Mesodermal cell (in vitro differentiated cells): ENCODE data around the gene PAQR9. TPM values are rescaled to one million over a fixed set of nuclear protein-coding genes. Genes with fewer than 3 reads are reported as not detected.

Experiments
- H3K27ac ChIP-seq: 2 replicates; pipeline ENCODE4 v1.7.0; 2013; ENCODE audit warnings: mild to moderate bottlenecking, low read depth, low read length, moderate library complexity; ENCODE audit not compliant: severe bottlenecking
- H3K36me3 ChIP-seq: 2 replicates; pipeline ENCODE4 v1.7.1; 2013; ENCODE audit warnings: mild to moderate bottlenecking, low read length, moderate library complexity; ENCODE audit not compliant: control insufficient read depth, insufficient read depth
- H3K4me1 ChIP-seq: one replicate; pipeline ENCODE4 v1.7.1; 2013; ENCODE audit warnings: mild to moderate bottlenecking, low read length; ENCODE audit not compliant: insufficient read depth, control insufficient read depth, poor library complexity, severe bottlenecking
- H3K4me3 ChIP-seq: 2 replicates; pipeline ENCODE4 v1.7.0; 2013; ENCODE audit warnings: low read length, control low read depth, mild to moderate bottlenecking; ENCODE audit not compliant: insufficient read depth, poor library complexity, severe bottlenecking; ENCODE audit errors: extremely low read depth
- H3K9me3 ChIP-seq: 2 replicates; pipeline ENCODE4 v1.7.1; 2013; ENCODE audit warnings: mild to moderate bottlenecking, low read length, moderate library complexity; ENCODE audit not compliant: control insufficient read depth
- WGBS, 2 experiments: methylation state at CpG; one replicate each; pipeline ENCODE4 v1.1.5; 2013; ENCODE audit warnings: missing lambda C conversion rate in 2 of 2; ENCODE audit not compliant: insufficient coverage in 2 of 2; 5-methylcytosine and 5-hydroxymethylcytosine counted together
- polyA plus RNA-seq, 2 experiments: library from polyadenylated mRNA; stranded (reverse); fragments of 50-300 nt; gene quantifications; one replicate each; pipeline ENCODE4 v1.2.3, GENCODE V29; 2013

Gene PAQR9
- polyA plus RNA-seq (2013, experiment 1 of 2) = 1.1 TPM
- 1.3 TPM for polyA plus RNA-seq (2013, experiment 2 of 2)

DNA sequence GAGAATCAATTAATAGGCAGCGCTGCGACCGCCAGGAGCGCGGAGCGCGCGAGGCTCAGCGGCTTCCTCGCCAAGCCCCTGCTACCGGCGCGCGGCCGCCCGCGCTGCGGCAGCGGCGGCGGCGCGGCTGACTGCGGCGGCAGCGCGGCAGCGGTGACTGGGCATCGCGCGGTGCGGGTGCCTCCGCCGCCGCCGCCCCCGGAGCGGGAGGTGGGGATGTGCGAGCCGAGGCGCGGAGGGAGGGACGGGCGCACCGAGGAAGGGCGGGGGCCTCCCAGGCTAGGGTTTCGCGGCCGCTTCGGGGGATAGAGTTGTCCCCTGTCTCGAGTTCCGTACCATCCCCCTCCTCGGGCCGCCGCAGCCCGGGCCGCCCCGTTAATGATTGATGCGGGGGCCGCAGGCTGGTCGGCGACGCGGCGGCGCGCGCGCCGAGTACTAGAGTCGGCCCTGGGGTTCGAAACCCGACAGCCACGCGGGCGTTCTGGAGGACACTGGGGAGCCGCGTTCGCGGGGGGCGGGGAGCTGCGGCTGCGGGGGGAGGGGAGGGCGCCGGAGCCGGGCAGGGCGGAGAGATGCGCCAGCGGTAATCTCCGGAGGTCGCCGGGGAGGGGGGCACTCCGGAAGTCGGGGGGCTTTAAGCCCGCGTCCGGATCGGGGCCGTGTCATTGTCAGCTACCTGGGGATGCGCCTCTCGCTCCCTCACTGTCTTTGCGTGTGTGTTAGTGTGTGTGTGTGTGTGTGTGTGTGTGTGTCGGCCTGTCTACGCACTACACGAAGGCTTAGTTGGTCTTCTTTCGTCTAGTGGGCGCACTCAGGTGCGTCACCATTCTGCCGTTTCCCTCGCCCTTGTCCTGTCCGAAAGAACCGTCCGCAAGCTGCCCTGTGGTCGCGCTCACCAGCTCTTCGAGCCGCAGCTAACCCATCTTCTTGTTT is at the start of gene PAQR9:
PAQR9 (minus strand) TSS at position 159 of the 933 bp plus-strand sequence. CDS start 338 bp downstream, outside the sequence.
- Histone ChIP-seq H3K4me1 (peaks cover 7% of the 10 kb centered on the region), H3K9me3 (peaks cover 4% of the 10 kb centered on the region), H3K27ac (no peak within 1 kb of the TSS), H3K4me3 (peak within 1 kb of the TSS; percentile 69), H3K36me3 (no peaks in the 10 kb centered on the region)
- 3 to 4% methylated on average over 64 to 86 of the region's 117 CpGs for WGBS, 2 experiments

- Histone ChIP-seq H3K27ac (no peak overlapping the region), H3K4me1 (peaks cover 3% of the 10 kb centered on the region), H3K9me3 (no peaks in the 10 kb centered on the region), H3K4me3 (no peak overlapping the region), H3K36me3 (peaks cover 14% of the 10 kb centered on the region)
- WGBS, 2 experiments = 100% methylated on average over 1 of the region's 3 CpGs; no CpG with 5 or more reads in 1 of the 2 experiments
Observed at GRCh38 chr3:143011705-143012104, 48.2 kb upstream of the PAQR9 start.

GRCh38 chr3:143010024-143010423 is 46.5 kb upstream of the PAQR9 start:
- Histone ChIP-seq H3K4me3 (no peak overlapping the region), H3K4me1 (peaks cover 3% of the 10 kb centered on the region), H3K9me3 (no peaks in the 10 kb centered on the region), H3K27ac (no peak overlapping the region), H3K36me3 (peaks cover 8% of the 10 kb centered on the region)
- WGBS, 2 experiments = 71% methylated on average over 1 of the region's 3 CpGs; no CpG with 5 or more reads in 1 of the 2 experiments

DNA sequence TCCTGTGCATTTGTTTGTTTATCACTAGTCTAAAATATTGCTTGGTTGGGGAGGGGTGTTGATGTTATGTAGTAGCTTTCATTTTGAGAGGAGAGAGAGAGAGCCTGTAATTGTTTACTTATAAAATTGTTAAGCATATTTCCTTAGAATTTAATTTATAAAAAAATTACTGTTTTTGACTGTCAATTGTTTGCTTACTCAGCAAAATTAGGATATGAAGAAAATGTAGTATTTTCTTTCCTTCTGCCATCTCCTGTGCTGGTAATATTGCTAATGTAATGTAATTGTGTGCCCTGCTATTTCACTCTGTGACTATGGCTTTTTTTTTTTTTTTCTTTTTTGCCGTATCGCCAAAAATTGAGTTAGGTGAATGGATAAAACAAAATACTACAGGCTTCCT is 41.3 kb upstream of the PAQR9 start:
- WGBS, 2 experiments = no CpG with 5 or more reads among the region's 2 CpGs
- Histone ChIP-seq H3K4me3 (no peak overlapping the region), H3K27ac (no peak overlapping the region), H3K36me3 (no peaks in the 10 kb centered on the region), H3K4me1 (peaks cover 5% of the 10 kb centered on the region), H3K9me3 (no peaks in the 10 kb centered on the region)

- WGBS, 2 experiments = 3 to 13% methylated on average over 4 to 5 of the region's 9 CpGs
- Histone ChIP-seq H3K27ac (no peak overlapping the region), H3K36me3 (no peaks in the 10 kb centered on the region), H3K4me1 (peaks cover 9% of the 10 kb centered on the region), H3K9me3 (no peaks in the 10 kb centered on the region), H3K4me3 (peak overlapping the region; percentile 93)
Observed at GRCh38 chr3:143002727-143003126, 39.3 kb upstream of the PAQR9 start.

- WGBS, 2 experiments = 0 to 1% methylated on average over 14 to 16 of the region's 19 CpGs
- Histone ChIP-seq H3K4me3 (peak overlapping the region; percentile 93), H3K9me3 (no peaks in the 10 kb centered on the region), H3K36me3 (no peaks in the 10 kb centered on the region), H3K27ac (peak overlapping the region; percentile 99), H3K4me1 (peaks cover 12% of the 10 kb centered on the region)
Observed at GRCh38 chr3:143002083-143002712, 38.7 kb upstream of the PAQR9 start.

DNA sequence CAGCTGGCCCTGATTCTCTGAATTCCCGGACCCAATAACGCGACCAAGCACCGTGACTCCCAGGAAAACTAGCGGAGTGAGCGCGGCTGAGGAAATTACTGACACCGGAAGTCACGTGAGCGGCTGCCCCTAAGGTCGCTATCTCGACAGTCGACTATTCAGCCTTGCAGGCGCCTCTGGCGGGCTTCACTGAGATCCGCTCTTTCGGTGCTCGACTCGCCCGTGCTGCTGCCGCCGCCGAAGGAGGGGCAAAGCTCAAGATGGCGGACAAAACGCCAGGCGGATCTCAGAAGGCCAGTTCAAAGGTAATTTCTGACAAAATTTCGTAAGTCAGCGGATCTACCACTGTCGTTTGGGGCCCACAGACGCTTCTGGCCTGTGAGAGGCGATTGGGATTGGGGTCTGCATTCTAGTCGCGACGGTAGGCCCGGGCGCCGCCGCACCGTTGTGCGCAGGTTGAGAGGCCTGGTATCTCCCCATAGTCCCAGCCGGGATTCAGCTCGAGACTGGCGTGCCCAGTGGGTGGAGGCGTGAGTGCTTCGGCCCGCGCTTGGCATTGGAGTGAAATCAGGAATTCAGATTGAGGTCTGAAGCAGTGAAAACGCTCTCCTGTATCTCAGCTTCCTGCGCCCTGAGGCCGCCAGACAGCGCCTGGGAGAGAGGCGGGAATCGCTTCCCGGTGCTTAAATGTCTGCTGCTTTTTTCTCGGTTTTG is 38.1 kb upstream of the PAQR9 start, which contains the start of gene U2SURP:
U2SURP (plus strand) TSS at position 202 of the 714 bp plus-strand sequence; CDS start at position 261, 59 bp downstream.
- H3K4me3 ChIP-seq = peak within 1 kb of the TSS; percentile 93
- no peaks in the 10 kb centered on the region for H3K36me3 ChIP-seq
- H3K4me1 ChIP-seq = peaks cover 12% of the 10 kb centered on the region
- peak within 1 kb of the TSS; percentile 99 for H3K27ac ChIP-seq
- WGBS, 2 experiments = 0% methylated on average over 33 to 50 of the region's 55 CpGs
- H3K9me3 ChIP-seq = no peaks in the 10 kb centered on the region

- Histone ChIP-seq H3K9me3 (no peaks in the 10 kb centered on the region), H3K4me3 (peak overlapping the region; percentile 93), H3K27ac (peak overlapping the region; percentile 99), H3K4me1 (peaks cover 12% of the 10 kb centered on the region), H3K36me3 (no peaks in the 10 kb centered on the region)
- WGBS, 2 experiments = 0% methylated on average over 8 to 13 of the region's 15 CpGs
Observed at GRCh38 chr3:143001034-143001368, 37.5 kb upstream of the PAQR9 start.

DNA sequence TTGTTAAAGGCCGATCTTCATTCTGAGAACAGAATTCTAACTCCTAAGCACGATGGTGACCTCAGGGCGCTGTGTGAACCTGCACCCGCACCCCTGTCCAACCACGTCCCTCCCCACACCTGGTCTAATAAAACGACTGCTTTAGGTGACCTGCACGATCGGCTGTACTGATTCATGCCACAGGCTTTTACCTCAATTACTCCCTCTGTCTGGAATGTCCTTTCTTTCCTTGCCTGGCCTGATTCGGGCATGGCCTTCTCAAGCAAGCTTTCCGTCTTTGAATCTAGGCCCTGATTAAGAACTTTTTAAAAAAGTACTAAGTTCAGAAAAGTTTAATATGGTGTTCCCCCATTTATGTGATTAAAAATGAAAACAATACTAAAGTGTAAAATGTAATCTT is 37.1 kb upstream of the PAQR9 start:
- peak overlapping the region; percentile 99 for H3K27ac ChIP-seq
- 15% methylated on average over 8 to 9 of the region's 10 CpGs for WGBS, 2 experiments
- peak overlapping the region; percentile 93 for H3K4me3 ChIP-seq
- no peaks in the 10 kb centered on the region for H3K36me3 ChIP-seq
- H3K4me1 ChIP-seq = peaks cover 12% of the 10 kb centered on the region
- no peaks in the 10 kb centered on the region for H3K9me3 ChIP-seq

GRCh38 chr3:142999881-143000280 is 36.4 kb upstream of the PAQR9 start:
- 60 to 76% methylated on average over 1 to 2 of the region's 4 CpGs for WGBS, 2 experiments
- H3K9me3 ChIP-seq = no peaks in the 10 kb centered on the region
- no peaks in the 10 kb centered on the region for H3K36me3 ChIP-seq
- H3K4me3 ChIP-seq = peak overlapping the region; percentile 93
- H3K27ac ChIP-seq = peak overlapping the region; percentile 99
- H3K4me1 ChIP-seq = peaks cover 12% of the 10 kb centered on the region
